Medulla oblongata (tissue), 1 donor: Measurements from ENCODE around the gene KCTD11.
"Not testable (repeated sequence)": the region's sequence is repeated elsewhere in the genome, so short reads cannot be mapped to it uniquely, and the experiment has no call there.

Experiments
- DNase-seq: peaks from one replicate; pipeline ENCODE4 v3.0.0-alpha.2; 2015; ENCODE audit errors: extremely low spot score

KCTD11 gene

DNA sequence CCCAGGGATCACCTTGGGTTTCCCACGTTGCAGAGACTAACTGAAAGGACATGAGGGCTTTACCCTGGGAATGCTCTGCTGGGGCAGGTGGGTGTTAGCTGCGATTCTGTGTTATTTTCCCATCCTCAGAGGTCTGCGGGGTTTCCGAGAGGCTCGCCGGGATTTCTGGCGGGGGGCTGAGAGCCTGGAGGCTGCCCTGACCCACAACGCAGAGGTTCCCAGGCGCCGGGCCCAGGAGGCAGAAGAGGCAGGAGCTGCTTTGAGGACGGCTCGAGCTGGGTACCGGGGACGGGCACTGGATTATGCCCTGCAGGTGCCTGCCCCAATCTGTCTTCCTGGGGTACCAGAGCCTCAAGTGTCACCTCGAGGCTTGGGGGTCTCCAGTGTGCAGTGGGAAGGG is 8.7 kb upstream of the KCTD11 start:
- DNase-seq: no peak

DNA sequence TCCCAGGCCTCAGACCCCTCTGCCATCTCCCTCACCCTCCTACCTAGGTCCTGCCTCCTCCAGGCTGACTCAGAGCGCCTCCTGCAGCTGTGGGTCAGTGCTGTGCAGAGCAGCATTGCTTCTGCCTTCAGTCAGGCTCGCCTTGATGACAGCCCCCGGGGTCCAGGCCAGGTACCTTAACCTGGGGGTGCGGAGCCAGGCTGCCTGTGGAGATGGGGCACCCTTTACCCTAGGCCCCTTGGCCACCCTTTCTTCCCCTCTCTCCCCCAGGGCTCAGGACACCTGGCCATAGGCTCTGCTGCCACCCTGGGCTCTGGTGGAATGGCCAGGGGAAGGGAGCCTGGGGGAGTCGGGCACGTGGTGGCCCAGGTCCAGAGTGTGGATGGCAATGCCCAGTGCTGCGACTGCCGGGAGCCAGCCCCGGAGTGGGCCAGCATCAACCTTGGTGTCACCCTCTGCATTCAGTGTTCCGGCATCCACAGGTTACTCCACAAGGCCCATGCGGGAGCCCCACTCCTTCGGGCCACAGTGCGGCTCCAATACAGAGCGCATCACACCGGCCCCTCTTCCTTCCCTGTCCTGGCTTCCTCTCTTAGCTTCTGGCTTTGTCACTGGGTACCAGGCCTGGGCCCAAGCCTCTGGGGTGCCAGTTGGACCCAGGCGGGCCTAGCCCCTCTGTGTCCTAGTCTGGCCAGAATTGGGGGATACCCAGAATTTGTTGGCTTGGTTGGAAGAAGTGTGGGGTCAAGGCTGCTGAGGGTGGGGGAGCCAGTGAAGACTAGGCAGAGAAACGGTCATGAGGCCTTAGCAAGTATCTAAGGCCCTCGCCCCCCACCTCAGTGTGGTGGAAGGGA is 5.0 kb upstream of the KCTD11 start:
- no peak for DNase-seq

DNA sequence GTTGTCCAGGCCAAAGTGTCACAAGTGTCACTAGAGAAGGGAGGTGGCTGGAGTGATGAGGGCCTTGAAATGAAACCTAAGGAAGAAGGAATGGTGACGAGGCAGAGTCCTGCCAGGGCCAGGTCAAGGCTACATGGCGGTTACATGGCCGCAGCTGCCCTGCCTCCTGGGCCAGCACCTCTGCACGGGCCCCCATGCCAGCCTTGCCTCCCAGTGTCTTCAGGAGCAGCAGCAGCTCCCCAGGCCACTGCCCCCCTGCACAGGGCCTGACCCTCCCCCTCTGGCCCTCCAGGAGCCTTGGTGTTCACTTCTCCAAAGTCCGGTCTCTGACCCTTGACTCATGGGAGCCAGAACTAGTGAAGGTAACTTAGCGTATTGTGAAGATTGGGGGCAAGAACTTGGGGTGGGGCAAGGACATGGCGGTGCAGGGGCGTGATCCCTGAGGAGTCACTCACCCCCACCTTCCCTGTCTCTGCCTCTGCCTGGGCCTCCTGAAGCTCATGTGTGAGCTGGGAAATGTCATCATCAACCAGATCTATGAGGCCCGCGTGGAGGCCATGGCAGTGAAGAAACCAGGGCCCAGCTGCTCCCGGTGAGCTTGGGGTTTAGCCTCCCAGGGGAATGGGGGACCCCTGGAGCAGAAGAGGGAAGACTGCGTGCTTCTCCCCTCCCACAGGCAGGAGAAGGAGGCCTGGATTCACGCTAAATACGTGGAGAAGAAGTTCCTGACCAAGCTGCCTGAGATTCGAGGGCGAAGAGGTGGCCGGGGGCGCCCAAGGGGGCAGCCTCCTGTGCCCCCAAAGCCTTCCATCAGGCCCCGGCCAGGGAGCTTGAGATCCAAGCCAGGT is 4.1 kb upstream of the KCTD11 start:
- DNase-seq: no peak

DNA sequence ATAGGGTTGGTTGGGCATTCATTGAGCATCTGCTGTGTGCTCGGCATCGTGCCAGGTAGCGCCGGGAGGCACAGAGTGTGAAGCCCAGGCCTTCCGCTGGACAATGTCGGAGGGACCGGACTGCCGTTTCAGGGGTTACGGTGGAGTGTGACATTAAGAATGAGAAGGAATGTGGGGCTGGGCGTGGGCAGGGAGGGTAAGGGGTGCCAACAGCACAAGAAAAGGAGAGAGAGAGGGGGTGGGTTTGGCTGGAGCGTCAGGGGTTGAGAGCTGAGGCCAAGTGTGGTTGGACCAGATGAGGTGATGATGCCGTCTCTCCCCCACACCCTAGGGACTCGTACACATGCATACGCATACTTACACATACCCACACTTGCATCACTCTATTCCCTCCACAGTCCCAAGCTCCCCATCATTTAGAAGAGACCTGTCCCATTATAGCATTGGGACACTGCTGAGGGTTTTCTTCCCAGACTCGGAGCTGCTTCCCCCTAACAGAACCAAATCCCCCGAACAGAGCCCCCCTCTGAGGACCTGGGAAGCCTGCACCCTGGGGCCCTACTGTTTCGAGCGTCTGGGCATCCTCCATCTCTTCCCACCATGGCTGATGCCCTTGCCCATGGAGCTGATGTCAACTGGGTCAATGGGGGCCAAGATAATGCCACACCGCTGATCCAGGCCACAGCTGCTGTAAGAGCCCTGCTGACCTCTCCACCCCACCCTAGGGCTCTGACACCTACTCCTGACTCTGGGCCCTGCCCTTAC is 3.3 kb upstream of the KCTD11 start:
- DNase-seq: no peak

DNA sequence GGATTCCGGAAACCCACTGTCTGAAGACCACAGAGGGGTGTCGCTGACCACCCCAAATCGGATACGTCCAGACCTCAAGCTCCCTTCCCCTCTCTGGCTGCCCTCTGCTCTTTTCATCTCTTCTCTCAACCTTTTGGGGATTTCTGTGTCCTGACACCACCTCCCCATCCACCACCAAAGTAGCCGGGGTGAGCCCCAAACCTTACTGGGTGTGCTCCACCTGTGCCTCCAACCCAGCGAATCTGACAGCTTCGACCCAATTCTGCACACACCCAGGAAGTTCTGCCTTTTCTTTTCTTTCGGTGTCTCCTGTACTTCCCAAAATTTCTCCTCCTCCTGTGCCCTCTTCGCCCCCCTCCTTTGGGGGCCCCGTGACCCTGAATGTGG is 534 bp downstream of the KCTD11 start:
- no peak for DNase-seq

DNA sequence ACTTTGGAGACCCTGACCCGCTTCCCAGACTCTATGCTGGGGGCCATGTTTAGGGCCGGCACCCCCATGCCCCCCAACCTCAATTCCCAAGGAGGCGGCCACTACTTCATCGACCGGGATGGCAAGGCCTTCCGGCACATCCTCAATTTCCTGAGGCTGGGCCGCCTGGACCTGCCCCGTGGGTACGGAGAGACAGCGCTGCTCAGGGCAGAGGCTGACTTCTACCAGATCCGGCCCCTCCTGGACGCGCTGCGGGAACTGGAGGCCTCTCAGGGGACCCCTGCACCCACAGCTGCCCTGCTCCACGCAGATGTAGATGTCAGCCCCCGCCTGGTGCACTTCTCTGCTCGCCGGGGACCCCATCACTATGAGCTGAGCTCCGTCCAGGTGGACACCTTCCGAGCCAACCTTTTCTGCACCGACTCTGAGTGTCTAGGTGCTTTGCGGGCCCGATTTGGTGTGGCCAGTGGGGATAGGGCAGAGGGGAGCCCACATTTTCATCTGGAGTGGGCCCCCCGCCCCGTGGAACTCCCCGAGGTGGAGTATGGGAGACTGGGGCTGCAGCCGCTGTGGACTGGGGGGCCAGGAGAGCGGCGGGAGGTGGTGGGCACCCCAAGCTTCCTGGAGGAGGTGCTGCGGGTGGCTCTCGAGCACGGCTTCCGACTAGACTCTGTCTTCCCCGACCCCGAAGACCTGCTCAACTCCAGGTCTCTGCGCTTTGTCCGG is 1.1 kb downstream of the KCTD11 start:
- no peak for DNase-seq

DNA sequence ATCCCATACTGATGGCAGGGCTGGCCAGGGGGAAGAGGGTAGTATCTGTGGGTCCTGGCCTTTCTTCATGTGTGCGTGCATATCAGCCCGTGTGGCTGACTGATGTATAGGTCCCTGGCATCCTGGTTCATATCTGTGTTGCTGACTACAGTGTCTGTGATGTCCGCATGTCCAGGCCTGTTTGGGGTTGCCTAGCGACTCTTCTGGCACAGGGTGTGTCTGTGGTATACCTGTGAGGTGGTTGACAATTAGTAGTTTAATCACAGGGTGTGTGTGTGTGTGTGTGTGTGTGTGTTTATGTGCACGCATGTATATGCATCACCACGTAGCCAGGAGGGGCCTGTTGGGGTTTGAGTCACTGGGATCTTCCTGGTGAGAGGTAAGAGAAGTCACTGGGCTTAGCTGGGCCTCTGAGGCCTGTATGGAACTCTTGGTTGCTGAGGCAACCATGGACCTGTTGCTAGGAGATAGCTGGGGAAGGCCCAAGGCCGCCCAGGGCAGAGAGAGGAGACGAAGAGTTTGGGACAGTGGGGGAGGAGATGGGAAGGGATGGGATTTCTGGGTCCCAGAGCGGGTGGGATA is 2.4 kb downstream of the KCTD11 start:
- peak; percentile 43 for DNase-seq

DNA sequence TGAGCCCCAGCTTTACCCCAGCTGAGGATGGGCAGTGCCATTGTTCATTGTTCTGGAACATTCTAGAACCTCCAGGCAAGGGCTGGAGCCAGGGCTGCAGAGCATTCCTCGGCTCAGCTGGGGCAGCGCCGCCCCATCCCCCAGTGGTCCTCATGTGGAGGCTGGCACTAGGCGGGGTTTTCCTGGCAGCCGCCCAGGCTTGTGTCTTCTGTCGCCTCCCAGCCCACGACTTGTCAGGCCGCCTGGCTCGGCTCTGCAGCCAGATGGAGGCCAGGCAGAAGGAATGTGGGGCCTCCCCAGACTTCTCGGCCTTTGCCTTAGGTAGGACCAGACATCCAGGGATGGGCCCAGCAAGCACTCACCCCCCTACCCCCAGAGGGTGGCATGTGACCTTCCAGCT is 3.1 kb downstream of the KCTD11 start, which contains the start of gene TMEM95:
TSS of gene TMEM95 (plus strand) at position 104 of the 400 bp plus-strand sequence. CDS start at position 153, 49 bp downstream.
- peak; percentile 85 for DNase-seq

DNA sequence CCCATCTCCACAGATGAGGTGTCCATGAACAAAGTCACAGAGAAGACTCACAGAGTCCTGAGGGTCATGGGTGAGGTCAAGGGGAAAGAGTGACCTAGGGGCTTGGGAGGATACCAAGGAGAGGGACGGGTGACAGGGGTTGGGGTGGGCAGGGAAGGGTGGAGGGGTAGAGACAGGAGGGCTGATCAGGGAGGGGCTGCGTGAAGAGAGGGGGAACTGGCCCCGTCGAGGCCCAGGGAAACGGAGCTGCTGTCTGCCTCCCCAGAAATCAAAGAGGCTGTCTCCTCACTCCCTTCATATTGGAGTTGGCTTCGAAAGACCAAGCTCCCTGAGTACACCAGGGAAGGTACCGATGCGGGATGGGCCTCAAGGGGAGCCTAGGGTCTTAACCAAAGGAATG is 3.6 kb downstream of the KCTD11 start:
- DNase-seq: no peak

DNA sequence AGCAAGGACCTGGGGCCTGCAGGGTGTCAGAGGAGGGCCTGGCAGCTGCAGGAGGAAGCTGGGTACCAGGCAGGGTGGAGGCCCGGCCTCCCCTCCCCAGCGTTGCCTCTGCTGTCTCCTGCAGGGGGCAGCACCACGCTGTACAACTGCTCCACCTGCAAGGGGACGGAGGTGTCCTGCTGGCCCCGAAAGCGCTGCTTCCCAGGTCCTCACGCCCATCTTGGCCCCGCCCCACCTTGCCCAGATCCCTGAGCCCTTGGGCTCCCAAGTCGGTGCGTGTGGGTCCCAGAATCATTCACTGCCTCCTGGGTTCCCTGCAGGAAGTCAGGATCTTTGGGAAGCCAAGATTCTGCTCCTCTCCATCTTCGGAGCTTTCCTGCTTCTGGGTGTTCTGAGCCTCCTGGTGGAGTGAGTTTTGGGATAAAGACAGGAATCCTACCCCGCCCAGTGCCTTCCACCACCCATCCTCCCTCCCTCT is 4.1 kb downstream of the KCTD11 start:
- DNase-seq: peak; percentile 74

DNA sequence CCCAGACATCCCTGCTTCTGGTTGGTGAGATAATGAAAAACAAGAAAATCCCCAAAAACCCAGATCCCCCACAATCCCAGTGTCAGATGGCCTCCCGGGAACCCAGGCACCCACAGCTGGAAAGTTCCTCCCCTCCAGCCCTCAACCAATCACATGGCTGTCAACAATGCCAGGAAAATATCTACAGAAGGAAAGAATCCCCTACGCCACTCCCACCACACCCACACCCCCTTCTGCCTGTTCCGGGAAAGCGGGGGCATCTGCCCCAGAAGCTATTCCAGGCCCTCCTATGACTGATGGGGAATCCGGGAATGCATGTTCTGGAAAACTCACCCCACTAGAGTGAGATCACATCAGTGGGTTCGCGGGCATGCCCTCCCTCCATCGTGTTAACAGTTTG is 4.8 kb downstream of the KCTD11 start:
- DNase-seq: no peak

DNA sequence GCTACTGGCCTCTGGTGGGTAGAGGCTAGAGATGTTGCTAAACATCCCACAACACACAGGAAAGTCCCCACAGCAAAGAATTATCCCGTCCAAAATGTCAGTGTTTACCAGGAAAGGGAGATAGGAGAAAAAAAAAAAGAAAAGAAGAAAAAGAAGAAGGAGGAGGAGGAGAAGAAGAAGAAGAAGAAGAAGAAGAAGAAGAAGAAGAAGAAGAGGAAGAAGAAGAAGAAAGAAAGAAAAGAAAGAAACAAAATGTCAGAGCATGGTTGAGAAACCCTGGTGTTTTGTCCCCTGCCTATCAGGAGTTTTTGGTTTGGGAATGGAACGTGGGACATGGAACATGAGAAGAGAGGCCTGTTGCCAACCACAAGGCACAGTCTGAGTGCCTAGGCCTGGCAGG is 5.4 kb downstream of the KCTD11 start:
- DNase-seq: no peak

DNA sequence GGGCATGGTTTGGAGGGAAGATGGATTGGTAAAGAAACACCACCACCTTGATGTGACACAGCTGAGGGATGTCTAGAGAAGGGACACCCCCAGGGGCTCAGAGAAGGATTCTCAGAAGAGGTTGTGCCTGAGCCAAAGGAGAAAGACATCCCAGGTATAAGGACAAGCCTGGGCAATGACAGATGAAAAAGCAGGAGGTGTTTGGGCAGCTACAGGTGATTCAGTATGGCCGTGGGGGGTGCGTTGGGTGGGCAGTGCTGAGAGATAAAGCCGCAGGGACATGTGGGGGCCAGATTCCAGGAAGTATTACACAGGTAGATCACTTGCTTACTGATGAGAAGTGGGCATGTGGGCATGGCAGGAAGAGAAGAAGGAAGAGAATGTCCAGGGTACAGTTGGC is 9.9 kb downstream of the KCTD11 start:
- no peak for DNase-seq

DNA sequence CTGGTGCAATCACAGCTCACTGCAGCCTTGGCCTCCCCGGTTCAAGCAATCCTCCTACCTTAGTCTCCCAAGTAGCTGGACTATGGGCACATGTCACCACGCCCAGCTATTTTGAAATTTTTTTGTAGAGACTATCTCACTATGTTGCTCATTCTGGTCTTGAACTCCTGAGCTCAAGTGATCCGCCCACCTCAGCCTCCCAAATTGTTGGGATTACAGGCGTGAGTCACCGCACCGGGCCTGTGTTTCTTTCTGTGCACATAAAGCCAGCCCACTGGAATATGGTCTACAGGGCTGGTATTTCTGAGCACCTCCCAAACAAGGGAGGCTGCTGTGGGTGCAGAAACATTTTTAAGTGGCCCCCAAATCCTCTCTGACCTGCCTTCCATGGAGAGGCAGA is 11.3 kb downstream of the KCTD11 start:
- no peak for DNase-seq

DNA sequence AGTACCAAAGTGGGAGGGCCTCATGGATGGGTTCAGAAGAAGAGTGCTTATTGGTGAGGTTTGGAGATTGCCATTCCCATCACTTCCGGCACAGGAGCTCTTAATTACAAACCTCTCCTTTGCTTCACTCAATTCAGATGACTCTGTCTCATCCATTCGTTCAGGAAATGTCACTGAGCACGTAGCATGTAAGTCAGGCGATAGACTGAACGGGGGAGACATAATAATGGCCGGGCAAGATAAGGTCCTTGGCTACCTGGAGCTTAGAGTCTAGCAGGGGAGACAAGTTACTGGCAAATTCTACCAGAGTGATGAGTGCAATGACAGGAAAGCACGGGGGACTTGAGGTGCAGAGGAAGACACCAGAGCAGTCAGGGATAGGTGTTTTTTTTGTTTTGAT is 14.0 kb downstream of the KCTD11 start:
- not testable (repeated sequence) for DNase-seq

DNA sequence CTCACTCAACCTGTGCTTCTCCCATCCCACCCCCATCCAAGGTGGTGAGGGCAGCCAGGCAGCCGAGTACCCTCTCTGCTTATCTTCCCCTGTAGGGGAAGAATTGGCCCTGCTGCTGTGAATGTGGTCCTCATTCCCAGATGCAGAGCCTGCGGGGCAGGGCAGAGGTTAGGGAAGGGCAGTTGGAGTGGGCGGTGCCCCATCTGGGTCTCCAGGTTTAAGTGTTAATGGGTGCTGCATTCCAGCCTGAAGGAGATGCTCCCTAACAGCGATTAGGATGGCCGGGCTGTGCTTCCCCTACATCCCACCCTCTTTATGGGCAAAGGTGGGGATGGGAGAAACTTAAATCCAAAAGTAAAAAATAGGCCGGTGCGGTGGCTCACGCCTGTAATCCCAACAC is 15.1 kb downstream of the KCTD11 start:
- DNase-seq: no peak

DNA sequence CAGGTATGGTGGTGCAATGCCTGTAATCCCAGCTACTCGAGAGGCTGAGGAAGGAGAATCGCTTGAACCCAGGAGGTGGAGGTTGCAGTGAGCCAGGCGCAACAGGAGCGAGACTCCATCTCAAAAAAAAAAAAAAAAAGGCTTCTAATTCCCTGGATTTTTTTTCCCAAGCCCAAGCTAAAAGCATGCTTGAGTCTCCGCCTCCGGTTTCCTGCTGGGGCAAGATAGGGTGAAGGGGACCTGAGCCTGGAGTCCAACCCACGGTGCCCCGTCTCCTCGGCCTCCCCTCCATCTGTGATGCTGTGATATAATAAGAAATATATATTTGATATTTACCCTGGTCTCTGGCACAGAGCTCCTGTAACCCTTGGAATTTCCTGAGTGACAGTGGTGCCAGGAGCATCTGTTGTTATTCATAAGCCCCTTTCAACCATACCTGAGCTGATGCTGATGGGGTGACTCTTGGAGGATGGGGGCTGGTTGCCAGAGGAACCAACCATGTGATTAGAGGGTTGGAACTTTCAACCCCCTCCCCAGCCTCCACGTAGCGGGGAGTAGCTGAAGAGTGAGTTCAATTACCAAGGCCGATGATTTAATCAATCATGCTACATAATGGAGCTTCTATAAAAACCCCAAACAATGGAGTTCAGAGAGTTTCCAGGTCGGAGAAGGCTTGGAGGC is 16.1 kb downstream of the KCTD11 start:
- no peak for DNase-seq

DNA sequence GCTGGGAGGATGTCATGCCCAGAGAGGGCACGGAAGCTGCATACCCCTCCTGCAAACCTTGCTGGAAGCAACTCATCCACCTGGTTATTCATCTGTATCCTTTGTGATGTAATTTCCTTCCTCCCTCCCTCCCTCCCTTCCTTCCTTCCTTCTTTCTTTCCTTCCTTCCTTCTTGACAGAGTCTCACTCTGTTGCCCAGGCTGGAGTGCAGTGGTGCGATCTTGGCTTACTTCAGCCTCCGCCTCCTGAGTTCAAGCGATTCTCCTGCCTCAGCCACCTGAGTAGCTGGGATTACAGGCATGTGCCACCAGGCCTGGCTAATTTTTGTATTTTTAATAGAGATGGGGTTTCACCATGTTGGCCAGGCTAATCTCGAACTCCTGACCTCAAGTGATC is 16.6 kb downstream of the KCTD11 start:
- DNase-seq: not testable (repeated sequence)

DNA sequence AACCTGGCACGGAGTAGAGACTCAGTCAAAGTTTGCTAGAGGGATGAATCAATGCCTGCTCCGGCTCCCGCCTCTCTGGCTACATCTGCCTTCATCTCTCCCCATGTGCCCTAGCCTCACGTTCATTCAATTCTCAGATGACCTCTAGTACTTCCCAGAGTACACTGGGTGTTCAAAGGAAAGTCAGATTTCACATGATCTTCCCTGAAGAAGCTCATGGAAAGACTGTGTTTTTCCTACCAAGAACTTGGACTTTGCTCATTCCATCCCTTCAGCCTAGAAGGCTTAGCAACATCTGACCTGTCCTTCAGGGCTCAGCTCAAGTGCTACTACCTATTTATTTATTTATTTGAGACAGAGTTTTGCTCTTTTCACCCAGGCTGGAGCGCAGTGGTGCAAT is 17.9 kb downstream of the KCTD11 start:
- no peak for DNase-seq

DNA sequence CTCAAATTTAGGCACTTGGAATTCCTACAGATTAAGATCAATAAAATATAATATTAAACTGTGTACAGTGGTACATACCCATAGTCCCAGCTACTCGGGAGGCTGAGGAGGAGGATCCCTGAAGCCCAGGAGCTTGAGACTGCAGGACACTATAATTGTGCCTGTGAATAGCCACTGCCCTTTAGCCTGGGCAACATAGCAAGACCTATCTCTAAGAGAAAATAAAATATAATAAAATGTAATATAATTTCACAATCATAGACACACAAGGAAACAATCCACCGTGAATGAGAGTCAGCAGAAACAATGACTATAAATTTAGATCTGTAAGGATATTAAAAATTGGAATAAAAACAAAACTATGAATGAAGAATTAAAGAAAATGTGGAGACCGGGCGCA is 18.9 kb downstream of the KCTD11 start:
- DNase-seq: no peak
